SK-N-MC (cell line): ENCODE results near the gene ITPKC.

Experiments
- DNase-seq: peaks from one replicate; pipeline ENCODE4 v3.0.0-alpha.2; 2011; ENCODE audit warnings: low read depth, low spot score
- H3K27ac ChIP-seq: fragments of 200-600 bp; sonication (generic); 2 replicates; pipeline ENCODE4 v1.5.1; 2016; ENCODE audit warnings: mixed run types
- H3K36me3 ChIP-seq: fragments of 200-600 bp; sonication (generic); 2 replicates; pipeline ENCODE4 v1.6.1; 2017; ENCODE audit warnings: antibody characterized with exemption, low read length, mixed read lengths; ENCODE audit not compliant: insufficient read depth
- H3K4me3 ChIP-seq: fragments of 200-600 bp; sonication (generic); 2 replicates; pipeline ENCODE4 v1.5.1; 2016
- H3K9ac ChIP-seq: fragments of 200-600 bp; sonication (generic); 2 replicates; pipeline ENCODE4 v1.8.0; 2017; ENCODE audit warnings: mixed run types, mixed read lengths; ENCODE audit not compliant: insufficient read length
- H3K9me3 ChIP-seq: fragments of 200-600 bp; sonication (generic); 2 replicates; pipeline ENCODE4 v1.6.1; 2017; ENCODE audit warnings: low read depth, mild to moderate bottlenecking, antibody characterized with exemption, low read length, moderate library complexity, mixed read lengths
- EZH2 ChIP-seq: fragments of 200-600 bp; sonication (generic); IDR thresholded peaks from one replicate; pipeline ENCODE4 v1.6.1; 2017; ENCODE audit warnings: antibody characterized with exemption
- FOXP2 ChIP-seq: optimal IDR thresholded peaks from 2 replicates; pipeline ENCODE3; 2011; ENCODE audit warnings: mild to moderate bottlenecking, moderate library complexity; ENCODE audit not compliant: insufficient read depth; ENCODE audit errors: extremely low read length, control extremely low read depth
- POLR2AphosphoS5 ChIP-seq: IDR thresholded peaks from 2 replicates; pipeline ENCODE4 v1.6.1; 2012; ENCODE audit warnings: mild to moderate bottlenecking, low read depth, low read length, borderline replicate concordance

Gene ITPKC

DNA sequence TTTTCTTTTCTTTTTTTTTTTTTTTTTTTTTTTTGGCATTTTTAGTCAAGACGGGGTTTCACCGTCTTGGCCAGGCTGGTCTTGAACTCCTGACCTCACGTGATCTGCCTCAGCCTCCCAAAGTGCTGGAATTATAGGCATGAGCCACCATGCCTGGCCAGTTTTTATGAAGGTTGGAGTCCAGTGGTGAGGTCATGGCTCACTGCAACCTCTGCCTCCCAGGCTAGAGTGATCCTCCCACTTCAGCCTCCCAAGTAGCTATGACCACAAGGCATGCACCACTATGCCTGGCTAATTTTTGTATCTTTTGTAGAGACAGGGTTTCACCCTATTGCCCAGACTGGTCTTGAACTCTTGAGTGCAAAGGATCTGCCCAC lies 38.3 kb downstream of the ITPKC start:
- Histone ChIP-seq H3K9me3 (no peaks in the 10 kb centered on the region), H3K36me3 (peaks cover 71% of the 10 kb centered on the region), H3K9ac (no peak overlapping the region), H3K4me3 (peak overlapping the region; percentile 22; the same call in 1 of the 2 replicates), H3K27ac (no peak overlapping the region)
- no peak for DNase-seq
- TF ChIP-seq FOXP2 (no peak), POLR2AphosphoS5 (no peak), EZH2 (no peak)

DNA sequence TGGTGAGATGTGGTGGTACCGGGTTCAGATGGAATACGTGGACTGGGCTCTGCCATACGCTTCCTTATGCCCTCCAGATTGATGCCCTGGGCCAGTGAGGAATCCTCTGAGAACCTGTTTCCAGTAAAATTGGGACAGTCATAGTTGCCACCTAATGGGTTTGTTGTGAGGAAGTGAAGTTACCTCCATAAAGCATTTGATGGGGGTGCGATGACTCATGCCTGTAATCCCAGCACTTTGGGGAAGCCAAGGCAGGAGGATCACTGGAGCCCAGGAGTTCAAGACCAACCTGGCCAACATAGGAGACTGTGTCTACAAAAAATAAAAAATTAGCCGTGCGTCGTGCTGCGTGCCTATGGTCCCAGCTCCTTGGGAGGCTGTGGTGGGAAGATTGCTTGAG lies 38.9 kb downstream of the ITPKC start:
- TF ChIP-seq FOXP2 (no peak), EZH2 (no peak), POLR2AphosphoS5 (no peak)
- DNase-seq = no peak
- H3K9ac ChIP-seq = no peak overlapping the region
- H3K36me3 ChIP-seq = peaks cover 77% of the 10 kb centered on the region
- no peaks in the 10 kb centered on the region for H3K9me3 ChIP-seq
- peak overlapping the region; percentile 22; the same call in 1 of the 2 replicates for H3K4me3 ChIP-seq
- no peak overlapping the region for H3K27ac ChIP-seq

DNA sequence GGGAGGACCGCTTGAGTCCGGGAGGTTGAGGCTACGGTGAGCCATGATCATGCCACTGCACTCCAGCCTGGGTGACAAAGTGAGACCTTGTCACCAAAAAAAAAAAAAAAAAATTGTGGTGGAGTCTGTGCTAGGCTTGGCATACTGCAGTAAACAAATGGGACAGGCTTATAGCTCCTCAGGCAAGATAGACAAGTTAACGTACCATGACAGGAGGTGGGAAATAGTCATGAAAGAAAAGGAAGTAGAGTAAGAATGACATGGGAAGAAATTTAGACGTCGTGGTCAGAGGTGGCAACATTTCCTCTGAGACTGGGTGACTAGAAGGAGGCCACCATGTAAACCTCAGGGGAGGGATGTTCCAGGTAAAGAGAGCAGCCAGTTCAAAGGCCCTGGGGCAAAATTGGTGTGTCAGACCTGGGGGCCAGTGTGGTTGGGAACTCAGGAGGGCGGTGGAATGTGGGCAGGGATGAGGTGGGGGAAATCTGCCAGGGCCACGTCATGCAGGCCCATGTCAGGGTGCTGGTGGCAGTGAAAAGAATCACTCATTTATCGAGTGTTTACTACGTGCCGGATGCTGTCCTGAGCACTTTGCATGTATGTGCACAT lies 39.7 kb downstream of the ITPKC start:
- Histone ChIP-seq H3K9me3 (no peaks in the 10 kb centered on the region), H3K9ac (no peak overlapping the region), H3K27ac (no peak overlapping the region), H3K4me3 (no peak overlapping the region), H3K36me3 (peaks cover 84% of the 10 kb centered on the region)
- no peak for DNase-seq
- no peak for TF ChIP-seq EZH2
- TF ChIP-seq POLR2AphosphoS5 = no peak
- no peak for TF ChIP-seq FOXP2

DNA sequence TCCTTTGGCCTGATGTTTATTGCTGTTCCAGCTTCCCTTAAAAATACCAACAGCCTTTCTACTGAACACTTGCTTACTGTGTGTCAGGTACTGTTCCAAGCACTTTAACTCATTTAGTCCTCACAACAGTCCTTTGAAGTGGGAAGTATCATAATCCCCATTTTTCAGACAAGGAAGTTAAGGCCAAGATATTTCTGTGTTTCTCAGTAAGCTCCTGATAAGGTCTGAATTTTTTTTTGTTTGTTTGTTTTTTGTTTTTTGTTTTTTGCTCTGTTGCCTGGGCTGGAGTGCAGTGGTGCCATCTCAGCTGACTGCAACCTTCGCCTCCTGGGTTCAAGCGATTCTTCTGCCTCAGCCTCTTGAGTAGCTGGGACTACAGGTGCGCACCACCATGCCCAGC lies 41.6 kb downstream of the ITPKC start:
- Histone ChIP-seq H3K9me3 (no peaks in the 10 kb centered on the region), H3K27ac (no peak overlapping the region), H3K4me3 (no peak overlapping the region), H3K9ac (no peak overlapping the region), H3K36me3 (peaks cover 91% of the 10 kb centered on the region)
- TF ChIP-seq POLR2AphosphoS5 (no peak), EZH2 (no peak), FOXP2 (no peak)
- DNase-seq = no peak

DNA sequence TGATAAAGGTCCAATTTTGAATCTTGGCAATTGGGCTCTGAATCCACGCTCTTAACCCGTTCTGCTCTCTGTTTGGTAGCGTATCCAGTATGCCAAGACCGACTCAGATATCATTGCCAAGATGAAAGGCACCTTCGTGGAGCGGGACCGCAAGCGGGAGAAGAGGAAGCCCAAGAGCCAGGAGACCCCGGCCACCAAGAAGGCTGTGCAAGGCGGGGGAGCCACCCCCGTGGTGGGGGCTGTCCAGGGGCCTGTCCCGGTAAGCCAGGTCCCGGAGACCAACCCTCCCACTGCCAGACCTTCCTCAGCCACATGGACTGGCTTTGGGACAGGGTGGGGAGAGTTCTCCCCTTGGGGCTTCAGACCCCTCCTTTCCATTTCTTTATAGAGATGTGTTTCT lies 42.4 kb downstream of the ITPKC start:
- peaks cover 95% of the 10 kb centered on the region for H3K36me3 ChIP-seq

DNA sequence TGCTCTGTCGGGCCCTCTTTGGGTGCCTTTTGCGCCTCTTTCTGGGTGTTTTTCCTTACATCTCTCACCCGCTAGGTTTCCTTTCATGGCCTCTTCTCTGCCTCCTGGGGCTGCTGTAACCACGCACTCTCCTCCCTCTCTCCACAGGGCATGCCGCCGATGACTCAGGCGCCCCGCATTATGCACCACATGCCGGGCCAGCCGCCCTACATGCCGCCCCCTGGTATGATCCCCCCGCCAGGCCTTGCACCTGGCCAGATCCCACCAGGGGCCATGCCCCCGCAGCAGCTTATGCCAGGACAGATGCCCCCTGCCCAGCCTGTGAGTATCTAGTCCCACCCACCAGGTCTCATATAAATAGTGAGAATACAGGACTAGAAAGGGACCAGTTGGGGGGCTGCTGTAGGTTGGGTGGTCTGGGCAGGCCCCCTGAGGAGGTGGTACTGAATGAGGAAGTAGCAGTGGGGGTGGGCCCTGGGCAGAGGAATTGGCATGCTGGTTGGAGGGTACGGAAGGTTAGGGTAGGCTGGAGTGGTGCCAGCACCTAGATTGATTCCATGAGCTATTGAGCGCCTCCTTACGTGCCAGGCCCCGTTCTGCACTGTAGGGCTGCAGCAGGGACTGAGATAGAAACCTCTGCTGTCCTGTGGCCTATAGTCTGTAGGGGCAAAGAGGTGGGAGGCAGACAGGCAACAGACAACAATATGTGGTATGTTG lies 46.0 kb downstream of the ITPKC start:
- Histone ChIP-seq H3K27ac (no peak overlapping the region), H3K9me3 (no peaks in the 10 kb centered on the region), H3K4me3 (no peak overlapping the region), H3K36me3 (peaks cover 86% of the 10 kb centered on the region), H3K9ac (no peak overlapping the region)
- no peak for DNase-seq
- TF ChIP-seq EZH2 (no peak), POLR2AphosphoS5 (no peak), FOXP2 (no peak)

More for the DNA sequence above, 42.4 kb downstream of the ITPKC start:
- H3K27ac ChIP-seq = no peak overlapping the region
- no peaks in the 10 kb centered on the region for H3K9me3 ChIP-seq
- H3K4me3 ChIP-seq = no peak overlapping the region
- TF ChIP-seq EZH2 = no peak
- TF ChIP-seq POLR2AphosphoS5 = no peak
- TF ChIP-seq FOXP2 = no peak
- no peak for DNase-seq
- H3K9ac ChIP-seq = no peak overlapping the region

DNA sequence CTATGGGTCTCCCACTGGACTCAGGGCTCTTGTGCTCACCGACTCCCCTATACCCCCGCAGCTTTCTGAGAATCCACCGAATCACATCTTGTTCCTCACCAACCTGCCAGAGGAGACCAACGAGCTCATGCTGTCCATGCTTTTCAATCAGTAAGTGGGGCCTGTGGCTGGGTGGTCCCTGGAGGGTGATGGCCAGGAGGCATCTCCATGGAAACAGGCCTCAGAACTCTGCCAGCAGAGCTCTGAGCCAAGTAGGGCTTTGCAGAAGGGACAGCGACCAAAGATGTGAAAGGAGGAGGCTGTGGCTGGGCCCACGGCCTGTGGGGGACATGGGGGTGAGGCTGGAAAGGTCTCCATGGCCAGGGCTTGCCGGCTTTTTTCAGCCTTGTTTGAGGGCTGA lies 46.6 kb downstream of the ITPKC start:
- Histone ChIP-seq H3K36me3 (peaks cover 80% of the 10 kb centered on the region), H3K9me3 (no peaks in the 10 kb centered on the region), H3K9ac (no peak overlapping the region), H3K4me3 (no peak overlapping the region), H3K27ac (no peak overlapping the region)
- DNase-seq = no peak
- no peak for TF ChIP-seq FOXP2
- TF ChIP-seq POLR2AphosphoS5 = no peak
- TF ChIP-seq EZH2 = no peak

DNA sequence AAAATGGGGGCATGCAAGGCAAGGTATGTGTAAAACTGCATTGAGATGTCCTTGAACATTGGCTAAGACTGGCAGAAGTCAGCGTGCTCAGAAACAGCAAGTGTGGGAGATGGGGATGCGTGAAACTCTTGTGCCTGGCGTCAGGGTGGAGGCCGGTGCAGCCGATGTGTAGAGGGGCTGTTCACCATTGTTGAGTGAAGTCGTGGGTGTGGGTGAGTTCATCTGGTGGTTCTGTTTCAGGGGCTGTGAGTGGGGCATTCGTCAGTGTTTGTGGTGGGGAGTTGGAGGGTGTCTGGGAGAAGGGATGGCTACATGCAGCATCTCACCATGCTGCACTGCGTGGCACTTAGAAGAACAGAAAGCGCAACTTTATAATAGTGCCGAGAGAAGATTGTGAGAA lies 47.1 kb downstream of the ITPKC start:
- H3K27ac ChIP-seq = no peak overlapping the region
- no peak overlapping the region for H3K4me3 ChIP-seq
- H3K9me3 ChIP-seq = no peaks in the 10 kb centered on the region
- H3K36me3 ChIP-seq = peaks cover 76% of the 10 kb centered on the region
- no peak overlapping the region for H3K9ac ChIP-seq
- TF ChIP-seq FOXP2 (no peak), EZH2 (no peak), POLR2AphosphoS5 (no peak)
- no peak for DNase-seq
